ENCODE data around the gene SPTBN1. TPM values are rescaled to one million over a fixed set of nuclear protein-coding genes. Genes with fewer than 3 reads are reported as not detected.

Gene SPTBN1
- total and polyA plus RNA-seq, 2 experiments from 2014 or later, result 58.1 to 204 TPM

DNA sequence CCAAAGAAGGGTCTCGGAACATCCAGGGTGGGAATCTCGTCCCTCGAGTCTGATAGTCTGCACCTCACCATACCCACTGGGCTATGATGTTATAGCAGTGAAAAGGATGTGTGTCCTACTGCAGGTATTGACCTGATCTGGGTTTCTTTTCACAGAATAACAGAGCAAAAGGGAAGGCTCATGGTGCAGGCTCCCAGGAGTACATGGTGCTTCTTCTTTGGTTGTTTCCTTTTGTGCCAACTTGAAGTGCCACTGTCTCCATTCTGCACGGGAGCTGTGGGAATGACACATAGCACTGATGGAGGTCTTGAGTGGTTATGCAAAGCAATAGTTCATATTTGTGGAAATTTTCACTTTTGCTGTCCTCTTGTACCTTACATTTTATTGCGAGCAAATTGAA is 195.2 kb downstream of the SPTBN1 start:
- peaks cover 84% of the 10 kb centered on the region for H3K36me3 ChIP-seq (ENCODE audit: insufficient read depth)
- TF ChIP-seq NANOG (IDR thresholded peaks at IDR 0.05; ENCODE audit: borderline replicate concordance) (no peak), EZH2phosphoT487 (IDR thresholded peaks at IDR 0.05; ENCODE audit: unreplicated experiment) (no peak), STAT1 (IDR thresholded peaks at IDR 0.05; ENCODE audit: unreplicated experiment) (no peak), ZNF331 (CRISPR knock-in tag; IDR thresholded peaks at IDR 0.05; ENCODE audit: low read depth) (no peak), CREB1 (CRISPR knock-in tag; IDR thresholded peaks at IDR 0.05; ENCODE audit: low read depth) (no peak)
- TF ChIP-seq, protein P1, sequence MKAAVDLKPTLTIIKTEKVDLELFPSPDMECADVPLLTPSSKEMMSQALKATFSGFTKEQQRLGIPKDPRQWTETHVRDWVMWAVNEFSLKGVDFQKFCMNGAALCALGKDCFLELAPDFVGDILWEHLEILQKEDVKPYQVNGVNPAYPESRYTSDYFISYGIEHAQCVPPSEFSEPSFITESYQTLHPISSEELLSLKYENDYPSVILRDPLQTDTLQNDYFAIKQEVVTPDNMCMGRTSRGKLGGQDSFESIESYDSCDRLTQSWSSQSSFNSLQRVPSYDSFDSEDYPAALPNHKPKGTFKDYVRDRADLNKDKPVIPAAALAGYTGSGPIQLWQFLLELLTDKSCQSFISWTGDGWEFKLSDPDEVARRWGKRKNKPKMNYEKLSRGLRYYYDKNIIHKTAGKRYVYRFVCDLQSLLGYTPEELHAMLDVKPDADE (IDR thresholded peaks at IDR 0.05), result no peak
- TF ChIP-seq, protein P2, sequence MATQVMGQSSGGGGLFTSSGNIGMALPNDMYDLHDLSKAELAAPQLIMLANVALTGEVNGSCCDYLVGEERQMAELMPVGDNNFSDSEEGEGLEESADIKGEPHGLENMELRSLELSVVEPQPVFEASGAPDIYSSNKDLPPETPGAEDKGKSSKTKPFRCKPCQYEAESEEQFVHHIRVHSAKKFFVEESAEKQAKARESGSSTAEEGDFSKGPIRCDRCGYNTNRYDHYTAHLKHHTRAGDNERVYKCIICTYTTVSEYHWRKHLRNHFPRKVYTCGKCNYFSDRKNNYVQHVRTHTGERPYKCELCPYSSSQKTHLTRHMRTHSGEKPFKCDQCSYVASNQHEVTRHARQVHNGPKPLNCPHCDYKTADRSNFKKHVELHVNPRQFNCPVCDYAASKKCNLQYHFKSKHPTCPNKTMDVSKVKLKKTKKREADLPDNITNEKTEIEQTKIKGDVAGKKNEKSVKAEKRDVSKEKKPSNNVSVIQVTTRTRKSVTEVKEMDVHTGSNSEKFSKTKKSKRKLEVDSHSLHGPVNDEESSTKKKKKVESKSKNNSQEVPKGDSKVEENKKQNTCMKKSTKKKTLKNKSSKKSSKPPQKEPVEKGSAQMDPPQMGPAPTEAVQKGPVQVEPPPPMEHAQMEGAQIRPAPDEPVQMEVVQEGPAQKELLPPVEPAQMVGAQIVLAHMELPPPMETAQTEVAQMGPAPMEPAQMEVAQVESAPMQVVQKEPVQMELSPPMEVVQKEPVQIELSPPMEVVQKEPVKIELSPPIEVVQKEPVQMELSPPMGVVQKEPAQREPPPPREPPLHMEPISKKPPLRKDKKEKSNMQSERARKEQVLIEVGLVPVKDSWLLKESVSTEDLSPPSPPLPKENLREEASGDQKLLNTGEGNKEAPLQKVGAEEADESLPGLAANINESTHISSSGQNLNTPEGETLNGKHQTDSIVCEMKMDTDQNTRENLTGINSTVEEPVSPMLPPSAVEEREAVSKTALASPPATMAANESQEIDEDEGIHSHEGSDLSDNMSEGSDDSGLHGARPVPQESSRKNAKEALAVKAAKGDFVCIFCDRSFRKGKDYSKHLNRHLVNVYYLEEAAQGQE (IDR thresholded peaks at IDR 0.05; ENCODE audit: unreplicated experiment), result no peak
- Mint-ChIP-seq H3K36me3 (ENCODE audit: low read depth) (peaks cover 95% of the 10 kb centered on the region), H3K4me1 (peaks cover 6% of the 10 kb centered on the region; the same call in 2 of the 3 replicates), H3K9me3 (no peaks in the 10 kb centered on the region), H3K27ac (no peak overlapping the region), H3K27me3 (ENCODE audit: insufficient read depth, low read depth, poor library complexity) (peaks cover 5% of the 10 kb centered on the region), H3K4me3 (no peak overlapping the region)
- no peak overlapping the region for H3K27ac ChIP-seq (ENCODE audit: low read depth)
- H3K27me3 ChIP-seq (ENCODE audit: insufficient read depth), result no peaks in the 10 kb centered on the region
- peaks cover 25% of the 10 kb centered on the region for H4K20me1 ChIP-seq (replicated peaks; ENCODE audit: insufficient read depth)
- no peak overlapping the region for H3K4me3 ChIP-seq
- no peaks in the 10 kb centered on the region for H3K4me1 ChIP-seq (ENCODE audit: insufficient read depth)
- H3K4me2 ChIP-seq, result no peak overlapping the region
- ATAC-seq (no peak), DNase-seq (ENCODE audit: low spot score) (no peak)
- no peak overlapping the region for H2AFZ ChIP-seq
- H3K9me2 ChIP-seq (ENCODE audit: insufficient read depth), result no peaks in the 10 kb centered on the region
- no peaks in the 10 kb centered on the region for H3F3A ChIP-seq (replicated peaks; ENCODE audit: low read depth)
- no peaks in the 10 kb centered on the region for H3K79me2 ChIP-seq (replicated peaks; ENCODE audit: insufficient read depth)

DNA sequence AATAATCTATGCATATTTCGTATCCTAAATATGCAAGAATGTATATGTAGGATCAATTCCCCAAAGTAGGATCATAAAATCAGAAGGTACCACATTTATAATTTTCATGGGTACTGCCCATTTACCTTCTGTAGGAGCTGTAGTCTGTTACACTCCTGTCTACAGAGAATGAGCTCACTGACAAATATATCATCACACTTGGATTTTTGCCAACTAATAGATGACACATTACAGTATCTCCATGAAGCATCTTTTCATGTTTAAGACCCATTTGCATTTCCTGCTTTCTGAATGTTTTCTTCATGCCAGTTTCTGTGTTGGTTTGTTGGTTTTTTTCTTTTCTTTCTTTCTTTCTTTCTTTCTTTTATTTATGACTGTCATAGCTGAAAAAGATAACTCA is 196.4 kb downstream of the SPTBN1 start:
- H3K4me1 ChIP-seq (ENCODE audit: insufficient read depth), result no peaks in the 10 kb centered on the region
- no peaks in the 10 kb centered on the region for H3K9me2 ChIP-seq (ENCODE audit: insufficient read depth)
- DNase-seq (ENCODE audit: low spot score), result no peak
- H3K4me1 Mint-ChIP-seq, result peaks cover 6% of the 10 kb centered on the region; the same call in 2 of the 3 replicates
- H3K27me3 Mint-ChIP-seq (ENCODE audit: insufficient read depth, low read depth, poor library complexity), result peaks cover 4% of the 10 kb centered on the region
- H3K27ac ChIP-seq (ENCODE audit: low read depth), result no peak overlapping the region
- H3K79me2 ChIP-seq (replicated peaks; ENCODE audit: insufficient read depth), result no peaks in the 10 kb centered on the region
- peaks cover 90% of the 10 kb centered on the region for H3K36me3 Mint-ChIP-seq (ENCODE audit: low read depth)
- no peaks in the 10 kb centered on the region for H3K27me3 ChIP-seq (ENCODE audit: insufficient read depth)
- H3K4me2 ChIP-seq, result no peak overlapping the region
- H3K27ac Mint-ChIP-seq, result no peak overlapping the region
- H3K4me3 ChIP-seq, result no peak overlapping the region
- no peaks in the 10 kb centered on the region for H3F3A ChIP-seq (replicated peaks; ENCODE audit: low read depth)
- H3K9me3 Mint-ChIP-seq, result no peaks in the 10 kb centered on the region
- H3K36me3 ChIP-seq (ENCODE audit: insufficient read depth), result peaks cover 78% of the 10 kb centered on the region
- no peak overlapping the region for H3K4me3 Mint-ChIP-seq
- peaks cover 29% of the 10 kb centered on the region for H4K20me1 ChIP-seq (replicated peaks; ENCODE audit: insufficient read depth)
- ATAC-seq, result no peak
- H2AFZ ChIP-seq, result no peak overlapping the region
- TF ChIP-seq, protein P3, sequence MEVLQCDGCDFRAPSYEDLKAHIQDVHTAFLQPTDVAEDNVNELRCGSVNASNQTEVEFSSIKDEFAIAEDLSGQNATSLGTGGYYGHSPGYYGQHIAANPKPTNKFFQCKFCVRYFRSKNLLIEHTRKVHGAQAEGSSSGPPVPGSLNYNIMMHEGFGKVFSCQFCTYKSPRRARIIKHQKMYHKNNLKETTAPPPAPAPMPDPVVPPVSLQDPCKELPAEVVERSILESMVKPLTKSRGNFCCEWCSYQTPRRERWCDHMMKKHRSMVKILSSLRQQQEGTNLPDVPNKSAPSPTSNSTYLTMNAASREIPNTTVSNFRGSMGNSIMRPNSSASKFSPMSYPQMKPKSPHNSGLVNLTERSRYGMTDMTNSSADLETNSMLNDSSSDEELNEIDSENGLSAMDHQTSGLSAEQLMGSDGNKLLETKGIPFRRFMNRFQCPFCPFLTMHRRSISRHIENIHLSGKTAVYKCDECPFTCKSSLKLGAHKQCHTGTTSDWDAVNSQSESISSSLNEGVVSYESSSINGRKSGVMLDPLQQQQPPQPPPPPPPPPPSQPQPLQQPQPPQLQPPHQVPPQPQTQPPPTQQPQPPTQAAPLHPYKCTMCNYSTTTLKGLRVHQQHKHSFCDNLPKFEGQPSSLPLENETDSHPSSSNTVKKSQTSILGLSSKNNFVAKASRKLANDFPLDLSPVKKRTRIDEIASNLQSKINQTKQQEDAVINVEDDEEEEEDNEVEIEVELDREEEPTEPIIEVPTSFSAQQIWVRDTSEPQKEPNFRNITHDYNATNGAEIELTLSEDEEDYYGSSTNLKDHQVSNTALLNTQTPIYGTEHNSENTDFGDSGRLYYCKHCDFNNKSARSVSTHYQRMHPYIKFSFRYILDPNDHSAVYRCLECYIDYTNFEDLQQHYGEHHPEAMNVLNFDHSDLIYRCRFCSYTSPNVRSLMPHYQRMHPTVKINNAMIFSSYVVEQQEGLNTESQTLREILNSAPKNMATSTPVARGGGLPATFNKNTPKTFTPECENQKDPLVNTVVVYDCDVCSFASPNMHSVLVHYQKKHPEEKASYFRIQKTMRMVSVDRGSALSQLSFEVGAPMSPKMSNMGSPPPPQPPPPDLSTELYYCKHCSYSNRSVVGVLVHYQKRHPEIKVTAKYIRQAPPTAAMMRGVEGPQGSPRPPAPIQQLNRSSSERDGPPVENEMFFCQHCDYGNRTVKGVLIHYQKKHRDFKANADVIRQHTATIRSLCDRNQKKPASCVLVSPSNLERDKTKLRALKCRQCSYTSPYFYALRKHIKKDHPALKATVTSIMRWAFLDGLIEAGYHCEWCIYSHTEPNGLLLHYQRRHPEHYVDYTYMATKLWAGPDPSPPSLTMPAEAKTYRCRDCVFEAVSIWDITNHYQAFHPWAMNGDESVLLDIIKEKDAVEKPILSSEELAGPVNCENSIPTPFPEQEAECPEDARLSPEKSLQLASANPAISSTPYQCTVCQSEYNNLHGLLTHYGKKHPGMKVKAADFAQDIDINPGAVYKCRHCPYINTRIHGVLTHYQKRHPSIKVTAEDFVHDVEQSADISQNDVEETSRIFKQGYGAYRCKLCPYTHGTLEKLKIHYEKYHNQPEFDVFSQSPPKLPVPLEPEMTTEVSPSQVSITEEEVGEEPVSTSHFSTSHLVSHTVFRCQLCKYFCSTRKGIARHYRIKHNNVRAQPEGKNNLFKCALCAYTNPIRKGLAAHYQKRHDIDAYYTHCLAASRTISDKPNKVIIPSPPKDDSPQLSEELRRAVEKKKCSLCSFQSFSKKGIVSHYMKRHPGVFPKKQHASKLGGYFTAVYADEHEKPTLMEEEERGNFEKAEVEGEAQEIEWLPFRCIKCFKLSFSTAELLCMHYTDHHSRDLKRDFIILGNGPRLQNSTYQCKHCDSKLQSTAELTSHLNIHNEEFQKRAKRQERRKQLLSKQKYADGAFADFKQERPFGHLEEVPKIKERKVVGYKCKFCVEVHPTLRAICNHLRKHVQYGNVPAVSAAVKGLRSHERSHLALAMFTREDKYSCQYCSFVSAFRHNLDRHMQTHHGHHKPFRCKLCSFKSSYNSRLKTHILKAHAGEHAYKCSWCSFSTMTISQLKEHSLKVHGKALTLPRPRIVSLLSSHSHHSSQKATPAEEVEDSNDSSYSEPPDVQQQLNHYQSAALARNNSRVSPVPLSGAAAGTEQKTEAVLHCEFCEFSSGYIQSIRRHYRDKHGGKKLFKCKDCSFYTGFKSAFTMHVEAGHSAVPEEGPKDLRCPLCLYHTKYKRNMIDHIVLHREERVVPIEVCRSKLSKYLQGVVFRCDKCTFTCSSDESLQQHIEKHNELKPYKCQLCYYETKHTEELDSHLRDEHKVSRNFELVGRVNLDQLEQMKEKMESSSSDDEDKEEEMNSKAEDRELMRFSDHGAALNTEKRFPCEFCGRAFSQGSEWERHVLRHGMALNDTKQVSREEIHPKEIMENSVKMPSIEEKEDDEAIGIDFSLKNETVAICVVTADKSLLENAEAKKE (CRISPR knock-in tag; IDR thresholded peaks at IDR 0.05), result no peak
- TF ChIP-seq, protein P4, sequence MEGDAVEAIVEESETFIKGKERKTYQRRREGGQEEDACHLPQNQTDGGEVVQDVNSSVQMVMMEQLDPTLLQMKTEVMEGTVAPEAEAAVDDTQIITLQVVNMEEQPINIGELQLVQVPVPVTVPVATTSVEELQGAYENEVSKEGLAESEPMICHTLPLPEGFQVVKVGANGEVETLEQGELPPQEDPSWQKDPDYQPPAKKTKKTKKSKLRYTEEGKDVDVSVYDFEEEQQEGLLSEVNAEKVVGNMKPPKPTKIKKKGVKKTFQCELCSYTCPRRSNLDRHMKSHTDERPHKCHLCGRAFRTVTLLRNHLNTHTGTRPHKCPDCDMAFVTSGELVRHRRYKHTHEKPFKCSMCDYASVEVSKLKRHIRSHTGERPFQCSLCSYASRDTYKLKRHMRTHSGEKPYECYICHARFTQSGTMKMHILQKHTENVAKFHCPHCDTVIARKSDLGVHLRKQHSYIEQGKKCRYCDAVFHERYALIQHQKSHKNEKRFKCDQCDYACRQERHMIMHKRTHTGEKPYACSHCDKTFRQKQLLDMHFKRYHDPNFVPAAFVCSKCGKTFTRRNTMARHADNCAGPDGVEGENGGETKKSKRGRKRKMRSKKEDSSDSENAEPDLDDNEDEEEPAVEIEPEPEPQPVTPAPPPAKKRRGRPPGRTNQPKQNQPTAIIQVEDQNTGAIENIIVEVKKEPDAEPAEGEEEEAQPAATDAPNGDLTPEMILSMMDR (conservative IDR thresholded peaks at IDR 0.05; ENCODE audit: low read depth in 2 of 2), result no peak
- TF ChIP-seq EZH2 (IDR thresholded peaks at IDR 0.05; ENCODE audit: low read depth, unreplicated experiment), result no peak

Data from GM23338 (cell line).